Measurements from ENCODE around the gene SS18L1.

GRCh38 chr20:62142252-62143080 is 1.1 kb upstream of the SS18L1 start:
- TF ChIP-seq POLR2A (IDR thresholded peaks at IDR 0.05) (no peak), EP300 (IDR thresholded peaks at IDR 0.05) (no peak), POLR2AphosphoS5 (IDR thresholded peaks at IDR 0.05) (no peak)

All from upper lobe of left lung (tissue), 4 donors.